Osteoblast (primary cell): ENCODE measurements around the gene MOB4. TPM values are rescaled to one million over a fixed set of nuclear protein-coding genes. Genes with fewer than 3 reads are reported as not detected.
A peak's percentile ranks its signal among the peaks of the same experiment; 100 is the strongest.

Experiments
- DNase-seq: peaks from one replicate; pipeline ENCODE4 v3.0.0; 2011; ENCODE audit warnings: low spot score, mixed read lengths; ENCODE audit not compliant: insufficient read length; ENCODE audit errors: missing footprints
- H2AFZ ChIP-seq: 2 replicates; pipeline ENCODE4 v1.6.0; 2011; ENCODE audit warnings: mild to moderate bottlenecking, low read length
- H3K27ac ChIP-seq: 2 replicates; pipeline ENCODE4 v1.5.1; 2011; ENCODE audit warnings: mild to moderate bottlenecking, low read depth, low read length, moderate library complexity
- H3K27me3 ChIP-seq: 2 replicates; pipeline ENCODE4 v1.6.0; 2012; ENCODE audit warnings: mild to moderate bottlenecking, control low read depth, inconsistent platforms, low read length, moderate library complexity; ENCODE audit not compliant: insufficient read depth
- H3K36me3 ChIP-seq: 2 replicates; pipeline ENCODE4 v1.5.1; 2011; ENCODE audit warnings: mild to moderate bottlenecking, low read length, control low read depth, moderate library complexity; ENCODE audit not compliant: insufficient read depth
- H3K4me1 ChIP-seq: 2 replicates; pipeline ENCODE4 v1.5.1; 2011; ENCODE audit warnings: mild to moderate bottlenecking, low read length, control low read depth, moderate library complexity; ENCODE audit not compliant: insufficient read depth
- H3K4me2 ChIP-seq: 2 replicates; pipeline ENCODE4 v1.6.0; 2011; ENCODE audit warnings: mild to moderate bottlenecking, low read length; ENCODE audit not compliant: insufficient read depth
- H3K4me3 ChIP-seq: fragments of 200-600 bp; sonication (generic); 3 replicates; pipeline ENCODE4 v1.5.1; 2012; ENCODE audit warnings: mild to moderate bottlenecking, low read length, inconsistent platforms; ENCODE audit not compliant: insufficient read depth
- H3K79me2 ChIP-seq: 2 replicates; pipeline ENCODE4 v1.6.0; 2012; ENCODE audit warnings: mild to moderate bottlenecking, low read length, control low read depth, inconsistent platforms; ENCODE audit not compliant: insufficient read depth
- H3K9me3 ChIP-seq: 2 replicates; pipeline ENCODE4 v1.5.1; 2011; ENCODE audit warnings: low read depth, low read length, control low read depth
- H4K20me1 ChIP-seq: 2 replicates; pipeline ENCODE4 v1.6.0; 2012; ENCODE audit warnings: mild to moderate bottlenecking, low read length, control low read depth; ENCODE audit not compliant: insufficient read depth
- CTCF ChIP-seq: IDR thresholded peaks from 2 replicates; pipeline ENCODE4 v1.5.1; 2011; ENCODE audit warnings: mild to moderate bottlenecking, low read depth, low read length, moderate library complexity; ENCODE audit errors: extremely low read depth
- total RNA-seq: library from RNA; depleted of rRNA; stranded (reverse); fragments of >200 nt; gene quantifications from 2 replicates; pipeline ENCODE4 v1.2.3, GENCODE V29; 2012

The MOB4 gene
- total RNA-seq, 1 donor = 26.4 TPM

DNA sequence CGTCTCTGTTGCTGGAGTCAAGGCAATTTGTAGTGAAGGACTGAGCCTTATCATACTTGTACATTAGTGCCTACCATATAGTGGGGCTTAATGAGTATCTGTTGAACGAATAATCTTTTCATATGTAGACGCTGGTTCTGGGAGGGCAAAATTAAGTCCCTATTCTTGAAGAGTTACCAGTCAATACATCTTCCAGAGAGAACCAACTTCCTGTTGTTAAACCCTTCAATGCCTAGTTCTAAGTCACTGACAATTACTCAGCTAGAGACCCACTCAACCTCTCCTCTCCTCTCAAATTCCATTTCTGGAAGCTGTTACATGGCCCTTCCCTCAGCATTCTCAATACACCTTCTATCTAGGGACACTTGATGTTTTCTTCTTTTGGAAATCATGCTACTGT, 1.1 kb upstream of the MOB4 start:
- H3K27me3 ChIP-seq = no peaks in the 10 kb centered on the region
- peak overlapping the region; percentile 96 for H2AFZ ChIP-seq
- H3K36me3 ChIP-seq = no peaks in the 10 kb centered on the region
- no peak for TF ChIP-seq CTCF
- peak overlapping the region; percentile 76 for H3K27ac ChIP-seq
- peaks cover 16% of the 10 kb centered on the region for H4K20me1 ChIP-seq
- H3K79me2 ChIP-seq = peaks cover 42% of the 10 kb centered on the region
- H3K4me3 ChIP-seq = peak overlapping the region; percentile 97
- peak overlapping the region; percentile 91 for H3K4me2 ChIP-seq
- no peaks in the 10 kb centered on the region for H3K9me3 ChIP-seq
- peaks cover 10% of the 10 kb centered on the region for H3K4me1 ChIP-seq
- no peak for DNase-seq

DNA sequence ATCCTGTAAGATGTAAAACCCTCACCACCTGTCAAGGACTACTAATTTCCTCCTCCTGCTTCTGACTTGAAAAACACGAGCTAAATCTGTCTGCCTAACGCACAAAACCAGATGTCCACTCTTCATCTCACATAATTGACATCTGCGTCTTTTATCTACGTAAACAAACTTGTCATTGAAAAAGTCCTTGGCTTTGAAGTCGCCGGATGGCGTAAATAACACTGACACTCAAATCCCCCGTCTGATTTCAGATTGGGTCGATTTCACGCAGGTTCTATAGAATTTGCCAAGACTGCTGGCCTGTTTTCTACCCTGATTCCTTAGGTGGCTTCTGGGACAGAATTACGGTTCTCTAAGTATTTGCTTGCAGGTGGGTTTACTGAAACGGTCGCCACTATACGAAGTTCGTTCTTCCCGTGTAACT, 539 bp upstream of the MOB4 start:
- H3K27me3 ChIP-seq = no peaks in the 10 kb centered on the region
- H3K4me3 ChIP-seq = peak overlapping the region; percentile 97
- peak overlapping the region; percentile 76 for H3K27ac ChIP-seq
- DNase-seq = no peak
- peak overlapping the region; percentile 91 for H3K4me2 ChIP-seq
- TF ChIP-seq CTCF = no peak
- peaks cover 19% of the 10 kb centered on the region for H4K20me1 ChIP-seq
- H3K9me3 ChIP-seq = no peaks in the 10 kb centered on the region
- no peaks in the 10 kb centered on the region for H3K36me3 ChIP-seq
- H3K4me1 ChIP-seq = peaks cover 10% of the 10 kb centered on the region
- H3K79me2 ChIP-seq = peaks cover 48% of the 10 kb centered on the region
- peak overlapping the region; percentile 96 for H2AFZ ChIP-seq

GRCh38 chr2:197516393-197516761, 511 bp downstream of the MOB4 start:
- peaks cover 19% of the 10 kb centered on the region for H4K20me1 ChIP-seq
- peak overlapping the region; percentile 79 for H3K27ac ChIP-seq
- H3K79me2 ChIP-seq = peaks cover 59% of the 10 kb centered on the region
- peak overlapping the region; percentile 91 for H3K4me2 ChIP-seq
- peak overlapping the region; percentile 97 for H3K4me3 ChIP-seq
- TF ChIP-seq CTCF = no peak
- peak overlapping the region; percentile 96 for H2AFZ ChIP-seq
- no peaks in the 10 kb centered on the region for H3K27me3 ChIP-seq
- H3K9me3 ChIP-seq = no peaks in the 10 kb centered on the region
- peak; percentile 77 for DNase-seq
- H3K36me3 ChIP-seq = no peaks in the 10 kb centered on the region
- H3K4me1 ChIP-seq = peaks cover 10% of the 10 kb centered on the region

DNA sequence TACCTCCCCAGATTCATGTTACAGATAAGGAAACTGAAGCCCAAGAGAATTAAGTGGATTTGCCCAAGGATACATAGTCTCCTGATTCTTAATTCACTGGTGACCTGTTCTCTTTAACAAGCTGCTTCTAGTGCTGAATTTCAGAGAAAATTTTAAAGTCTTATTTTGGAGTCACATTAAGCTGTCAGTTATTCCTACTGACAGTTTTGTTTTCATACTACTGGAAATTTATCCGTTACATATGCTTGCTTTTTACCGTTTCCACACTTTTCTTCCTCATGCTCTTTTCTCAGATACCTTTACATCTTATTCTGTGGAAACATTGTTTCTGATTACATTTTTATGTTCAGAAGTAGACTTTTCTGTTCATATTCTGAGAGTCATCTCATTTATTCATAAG, 1.3 kb downstream of the MOB4 start:
- H3K27me3 ChIP-seq = no peaks in the 10 kb centered on the region
- peaks cover 10% of the 10 kb centered on the region for H3K4me1 ChIP-seq
- H3K4me2 ChIP-seq = peak overlapping the region; percentile 91
- peaks cover 66% of the 10 kb centered on the region for H3K79me2 ChIP-seq
- H3K36me3 ChIP-seq = no peaks in the 10 kb centered on the region
- TF ChIP-seq CTCF = no peak
- H2AFZ ChIP-seq = no peak overlapping the region
- peak overlapping the region; percentile 79 for H3K27ac ChIP-seq
- H3K9me3 ChIP-seq = no peaks in the 10 kb centered on the region
- H3K4me3 ChIP-seq = peak overlapping the region; percentile 97
- peaks cover 19% of the 10 kb centered on the region for H4K20me1 ChIP-seq
- DNase-seq = peak; percentile 25
